GM23338 (cell line): ENCODE measurements around the gene DGCR8.
A peak's percentile ranks its signal among the peaks of the same experiment; 100 is the strongest.

Experiments used
- CREB1 ChIP-seq: fragments of 250-450 bp; sonication (Bioruptor Pico); IDR thresholded peaks from 2 replicates; pipeline ENCODE4 v1.5.0; 2020; ENCODE audit warnings: low read depth, mild to moderate bottlenecking, moderate library complexity
- CTCF ChIP-seq, 2 experiments: fragments of 200-600 bp in 1 of 2; sonication (generic) in 1 of 2; conservative IDR thresholded peaks; 2 replicates each; pipeline versions ENCODE4 v1.5.1 to v1.6.1; 2016 to 2017; ENCODE audit warnings: antibody characterized with exemption in 2 of 2, low read depth in 2 of 2, mild to moderate bottlenecking in 2 of 2, moderate library complexity in 1 of 2
- ETS1 ChIP-seq: IDR thresholded peaks from 2 replicates; pipeline ENCODE4 v1.6.1; 2016; ENCODE audit warnings: antibody characterized with exemption
- EZH2 ChIP-seq: fragments of 200-600 bp; sonication (generic); IDR thresholded peaks from one replicate; pipeline ENCODE4 v1.8.0; 2017; ENCODE audit warnings: antibody characterized with exemption, mild to moderate bottlenecking, low read depth; ENCODE audit not compliant: unreplicated experiment
- EZH2phosphoT487 ChIP-seq: fragments of 200-600 bp; sonication (generic); IDR thresholded peaks from one replicate; pipeline ENCODE4 v1.8.1; 2018; ENCODE audit warnings: antibody characterized with exemption; ENCODE audit not compliant: unreplicated experiment
- JUNB ChIP-seq: IDR thresholded peaks from one replicate; pipeline ENCODE4 v1.6.1; 2016; ENCODE audit warnings: antibody characterized with exemption; ENCODE audit not compliant: unreplicated experiment
- NANOG ChIP-seq: IDR thresholded peaks from 2 replicates; pipeline ENCODE4 v1.6.1; 2016; ENCODE audit warnings: antibody characterized with exemption, borderline replicate concordance
- POLR2AphosphoS5 ChIP-seq: IDR thresholded peaks from 2 replicates; pipeline ENCODE4 v1.6.1; 2016; ENCODE audit warnings: antibody characterized with exemption, low read depth
- REST ChIP-seq: IDR thresholded peaks from one replicate; pipeline ENCODE4 v1.6.1; 2018; ENCODE audit warnings: antibody characterized with exemption; ENCODE audit not compliant: unreplicated experiment
- STAT1 ChIP-seq: IDR thresholded peaks from one replicate; pipeline ENCODE4 v1.6.1; 2016; ENCODE audit warnings: antibody characterized with exemption; ENCODE audit not compliant: unreplicated experiment
- ZNF114 ChIP-seq: fragments of 250-450 bp; sonication (Bioruptor Pico); IDR thresholded peaks from 2 replicates; pipeline ENCODE4 v1.5.0; 2020; ENCODE audit warnings: mild to moderate bottlenecking, moderate library complexity
- ZNF331 ChIP-seq: fragments of 250-450 bp; sonication (Bioruptor Pico); IDR thresholded peaks from 2 replicates; pipeline ENCODE4 v1.5.0; 2020; ENCODE audit warnings: low read depth, mild to moderate bottlenecking, moderate library complexity
- TF ChIP-seq, protein P1 (sequence below): fragments of 250-450 bp; sonication (Bioruptor Pico); IDR thresholded peaks from 2 replicates; pipeline ENCODE4 v1.5.0; 2020; ENCODE audit warnings: mild to moderate bottlenecking, moderate library complexity

DNA sequence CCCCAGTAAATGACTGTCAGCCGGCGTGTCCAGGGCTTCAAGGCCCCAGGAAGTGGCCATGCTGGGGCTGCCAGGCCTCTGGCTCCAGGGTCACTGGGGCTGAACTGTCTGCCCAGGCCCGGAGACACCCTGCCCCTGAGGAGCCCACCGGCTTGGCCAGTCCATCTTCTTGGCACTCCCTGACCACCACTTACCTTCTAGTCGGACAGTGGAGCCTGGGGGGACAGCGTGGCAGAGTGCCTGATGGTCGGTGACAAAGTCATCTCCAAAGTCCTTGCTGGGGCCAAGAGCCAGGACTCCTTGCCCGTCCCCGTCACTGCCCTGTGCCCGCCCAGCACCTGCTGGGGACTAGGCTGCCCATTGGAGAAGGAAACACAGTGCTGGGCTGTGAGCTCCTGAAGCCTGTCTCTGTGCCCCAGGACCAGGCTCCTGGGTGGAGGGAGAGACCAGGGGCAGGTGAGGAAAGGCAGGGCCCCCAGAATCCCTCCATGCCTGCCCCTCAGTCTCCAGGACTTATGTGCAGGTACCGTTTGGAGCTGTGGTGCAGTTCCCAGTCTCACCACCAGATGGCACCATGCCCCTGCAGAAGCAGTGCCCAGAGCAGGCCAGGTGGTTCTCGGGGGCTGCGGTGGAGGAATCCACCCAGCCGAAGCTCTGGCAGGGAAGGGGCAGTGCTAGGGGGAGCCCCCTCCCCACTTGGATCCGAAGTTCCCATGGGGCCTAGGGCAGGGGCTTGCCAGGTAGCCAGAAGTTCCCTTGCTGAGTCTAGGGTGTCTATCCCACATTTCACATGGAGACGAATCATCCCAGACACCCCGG is 76.8 kb downstream of the DGCR8 start:
- TF ChIP-seq CTCF (conservative IDR thresholded peaks at IDR 0.05; ENCODE audit: low read depth in 2 of 2) (peak; percentile 93 to 99), JUNB (no peak), POLR2AphosphoS5 (no peak), CREB1 (CRISPR knock-in tag) (no peak), REST (no peak), EZH2 (no peak), EZH2phosphoT487 (no peak), NANOG (no peak), ZNF331 (CRISPR knock-in tag) (no peak), ETS1 (no peak), STAT1 (no peak), ZNF114 (CRISPR knock-in tag) (no peak)
- TF ChIP-seq, protein P1, sequence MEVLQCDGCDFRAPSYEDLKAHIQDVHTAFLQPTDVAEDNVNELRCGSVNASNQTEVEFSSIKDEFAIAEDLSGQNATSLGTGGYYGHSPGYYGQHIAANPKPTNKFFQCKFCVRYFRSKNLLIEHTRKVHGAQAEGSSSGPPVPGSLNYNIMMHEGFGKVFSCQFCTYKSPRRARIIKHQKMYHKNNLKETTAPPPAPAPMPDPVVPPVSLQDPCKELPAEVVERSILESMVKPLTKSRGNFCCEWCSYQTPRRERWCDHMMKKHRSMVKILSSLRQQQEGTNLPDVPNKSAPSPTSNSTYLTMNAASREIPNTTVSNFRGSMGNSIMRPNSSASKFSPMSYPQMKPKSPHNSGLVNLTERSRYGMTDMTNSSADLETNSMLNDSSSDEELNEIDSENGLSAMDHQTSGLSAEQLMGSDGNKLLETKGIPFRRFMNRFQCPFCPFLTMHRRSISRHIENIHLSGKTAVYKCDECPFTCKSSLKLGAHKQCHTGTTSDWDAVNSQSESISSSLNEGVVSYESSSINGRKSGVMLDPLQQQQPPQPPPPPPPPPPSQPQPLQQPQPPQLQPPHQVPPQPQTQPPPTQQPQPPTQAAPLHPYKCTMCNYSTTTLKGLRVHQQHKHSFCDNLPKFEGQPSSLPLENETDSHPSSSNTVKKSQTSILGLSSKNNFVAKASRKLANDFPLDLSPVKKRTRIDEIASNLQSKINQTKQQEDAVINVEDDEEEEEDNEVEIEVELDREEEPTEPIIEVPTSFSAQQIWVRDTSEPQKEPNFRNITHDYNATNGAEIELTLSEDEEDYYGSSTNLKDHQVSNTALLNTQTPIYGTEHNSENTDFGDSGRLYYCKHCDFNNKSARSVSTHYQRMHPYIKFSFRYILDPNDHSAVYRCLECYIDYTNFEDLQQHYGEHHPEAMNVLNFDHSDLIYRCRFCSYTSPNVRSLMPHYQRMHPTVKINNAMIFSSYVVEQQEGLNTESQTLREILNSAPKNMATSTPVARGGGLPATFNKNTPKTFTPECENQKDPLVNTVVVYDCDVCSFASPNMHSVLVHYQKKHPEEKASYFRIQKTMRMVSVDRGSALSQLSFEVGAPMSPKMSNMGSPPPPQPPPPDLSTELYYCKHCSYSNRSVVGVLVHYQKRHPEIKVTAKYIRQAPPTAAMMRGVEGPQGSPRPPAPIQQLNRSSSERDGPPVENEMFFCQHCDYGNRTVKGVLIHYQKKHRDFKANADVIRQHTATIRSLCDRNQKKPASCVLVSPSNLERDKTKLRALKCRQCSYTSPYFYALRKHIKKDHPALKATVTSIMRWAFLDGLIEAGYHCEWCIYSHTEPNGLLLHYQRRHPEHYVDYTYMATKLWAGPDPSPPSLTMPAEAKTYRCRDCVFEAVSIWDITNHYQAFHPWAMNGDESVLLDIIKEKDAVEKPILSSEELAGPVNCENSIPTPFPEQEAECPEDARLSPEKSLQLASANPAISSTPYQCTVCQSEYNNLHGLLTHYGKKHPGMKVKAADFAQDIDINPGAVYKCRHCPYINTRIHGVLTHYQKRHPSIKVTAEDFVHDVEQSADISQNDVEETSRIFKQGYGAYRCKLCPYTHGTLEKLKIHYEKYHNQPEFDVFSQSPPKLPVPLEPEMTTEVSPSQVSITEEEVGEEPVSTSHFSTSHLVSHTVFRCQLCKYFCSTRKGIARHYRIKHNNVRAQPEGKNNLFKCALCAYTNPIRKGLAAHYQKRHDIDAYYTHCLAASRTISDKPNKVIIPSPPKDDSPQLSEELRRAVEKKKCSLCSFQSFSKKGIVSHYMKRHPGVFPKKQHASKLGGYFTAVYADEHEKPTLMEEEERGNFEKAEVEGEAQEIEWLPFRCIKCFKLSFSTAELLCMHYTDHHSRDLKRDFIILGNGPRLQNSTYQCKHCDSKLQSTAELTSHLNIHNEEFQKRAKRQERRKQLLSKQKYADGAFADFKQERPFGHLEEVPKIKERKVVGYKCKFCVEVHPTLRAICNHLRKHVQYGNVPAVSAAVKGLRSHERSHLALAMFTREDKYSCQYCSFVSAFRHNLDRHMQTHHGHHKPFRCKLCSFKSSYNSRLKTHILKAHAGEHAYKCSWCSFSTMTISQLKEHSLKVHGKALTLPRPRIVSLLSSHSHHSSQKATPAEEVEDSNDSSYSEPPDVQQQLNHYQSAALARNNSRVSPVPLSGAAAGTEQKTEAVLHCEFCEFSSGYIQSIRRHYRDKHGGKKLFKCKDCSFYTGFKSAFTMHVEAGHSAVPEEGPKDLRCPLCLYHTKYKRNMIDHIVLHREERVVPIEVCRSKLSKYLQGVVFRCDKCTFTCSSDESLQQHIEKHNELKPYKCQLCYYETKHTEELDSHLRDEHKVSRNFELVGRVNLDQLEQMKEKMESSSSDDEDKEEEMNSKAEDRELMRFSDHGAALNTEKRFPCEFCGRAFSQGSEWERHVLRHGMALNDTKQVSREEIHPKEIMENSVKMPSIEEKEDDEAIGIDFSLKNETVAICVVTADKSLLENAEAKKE (CRISPR knock-in tag) = no peak
